DND-41 (cell line): ENCODE measurements around the gene ITIH3.

Experiments used
- EZH2 ChIP-seq: IDR thresholded peaks from 3 replicates; pipeline ENCODE4 v1.6.1; 2012; ENCODE audit warnings: borderline replicate concordance, low read depth, mild to moderate bottlenecking, moderate library complexity, low read length, inconsistent platforms; ENCODE audit not compliant: severe bottlenecking
- TF ChIP-seq, protein P1 (sequence below): IDR thresholded peaks from 2 replicates; pipeline ENCODE4 v1.5.1; 2012; ENCODE audit warnings: borderline replicate concordance, low read length, moderate library complexity, mild to moderate bottlenecking; ENCODE audit not compliant: poor library complexity, severe bottlenecking; ENCODE audit errors: extremely low read depth

- TF ChIP-seq, protein P1, sequence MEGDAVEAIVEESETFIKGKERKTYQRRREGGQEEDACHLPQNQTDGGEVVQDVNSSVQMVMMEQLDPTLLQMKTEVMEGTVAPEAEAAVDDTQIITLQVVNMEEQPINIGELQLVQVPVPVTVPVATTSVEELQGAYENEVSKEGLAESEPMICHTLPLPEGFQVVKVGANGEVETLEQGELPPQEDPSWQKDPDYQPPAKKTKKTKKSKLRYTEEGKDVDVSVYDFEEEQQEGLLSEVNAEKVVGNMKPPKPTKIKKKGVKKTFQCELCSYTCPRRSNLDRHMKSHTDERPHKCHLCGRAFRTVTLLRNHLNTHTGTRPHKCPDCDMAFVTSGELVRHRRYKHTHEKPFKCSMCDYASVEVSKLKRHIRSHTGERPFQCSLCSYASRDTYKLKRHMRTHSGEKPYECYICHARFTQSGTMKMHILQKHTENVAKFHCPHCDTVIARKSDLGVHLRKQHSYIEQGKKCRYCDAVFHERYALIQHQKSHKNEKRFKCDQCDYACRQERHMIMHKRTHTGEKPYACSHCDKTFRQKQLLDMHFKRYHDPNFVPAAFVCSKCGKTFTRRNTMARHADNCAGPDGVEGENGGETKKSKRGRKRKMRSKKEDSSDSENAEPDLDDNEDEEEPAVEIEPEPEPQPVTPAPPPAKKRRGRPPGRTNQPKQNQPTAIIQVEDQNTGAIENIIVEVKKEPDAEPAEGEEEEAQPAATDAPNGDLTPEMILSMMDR, result no peak
- no peak for TF ChIP-seq EZH2
These were observed 12.9 kb upstream of the ITIH3 start for GRCh38 chr3:52781741-52782140.
